WTC11 (cell line): ENCODE data around the gene IGFBP4. TPM values are rescaled to one million over a fixed set of nuclear protein-coding genes. Genes with fewer than 3 reads are reported as not detected.

Experiments used
- ATAC-seq: fragments of 200-7000 bp; cut with Tn5 transposase; 2 replicates; pipeline ENCODE4 v1.10.0; 2021; ENCODE audit warnings: mild to moderate bottlenecking, moderate library complexity
- CTCF ChIA-PET: fragments of 300-600 bp; sonication (Branson Sonifier 250); formaldehyde crosslinking; loops from one replicate; lab custom pipeline; 2021; ENCODE audit warnings: antibody characterized with exemption; lab: Charles Lee
- POLR2A ChIA-PET: fragments of 350-600 bp; sonication (Branson Sonifier 250); formaldehyde crosslinking; loops from one replicate; lab custom pipeline; 2021; ENCODE audit warnings: antibody characterized with exemption; lab: Charles Lee
- DNase-seq: peaks from one replicate; pipeline ENCODE4 v3.0.0; 2021; ENCODE audit warnings: low spot score
- H3K27ac Mint-ChIP-seq: 2 replicates; pipeline ENCODE4 v1.8.0; 2021; ENCODE audit warnings: mixed read lengths
- H3K27me3 Mint-ChIP-seq: 2 replicates; pipeline ENCODE4 v1.8.0; 2021; ENCODE audit warnings: low read depth, mild to moderate bottlenecking, moderate library complexity, mixed read lengths
- H3K36me3 Mint-ChIP-seq: 2 replicates; pipeline ENCODE4 v1.8.0; 2021; ENCODE audit warnings: mixed read lengths
- H3K4me1 Mint-ChIP-seq: 2 replicates; pipeline ENCODE4 v1.8.0; 2022; ENCODE audit warnings: mixed read lengths
- H3K4me3 Mint-ChIP-seq: 2 replicates; pipeline ENCODE4 v1.8.0; 2021; ENCODE audit warnings: mild to moderate bottlenecking, moderate library complexity, mixed read lengths
- H3K9me3 Mint-ChIP-seq: 2 replicates; pipeline ENCODE4 v1.8.0; 2021; ENCODE audit warnings: mixed read lengths
- AR ChIP-seq: fragments of 250-450 bp; sonication (Bioruptor Pico); IDR thresholded peaks from 2 replicates; pipeline ENCODE4 v1.9.0; 2021; ENCODE audit warnings: mild to moderate bottlenecking
- ATF2 ChIP-seq: sonication (generic); formaldehyde crosslinking; IDR thresholded peaks from 2 replicates; pipeline ENCODE4 v1.8.1; 2022; ENCODE audit warnings: low read depth, missing genetic modification reagents, borderline replicate concordance
- CTCF ChIP-seq: fragments of 200-600 bp; IDR thresholded peaks from 2 replicates; pipeline ENCODE4 v1.8.0; 2022; ENCODE audit warnings: antibody characterized with exemption
- E2F1 ChIP-seq: sonication (generic); formaldehyde crosslinking; IDR thresholded peaks from 2 replicates; pipeline ENCODE4 v1.8.0; 2022; ENCODE audit warnings: mild to moderate bottlenecking, missing genetic modification reagents
- FOXK1 ChIP-seq: sonication (generic); formaldehyde crosslinking; IDR thresholded peaks from 2 replicates; pipeline ENCODE4 v1.8.0; 2022; ENCODE audit warnings: mild to moderate bottlenecking, moderate library complexity, missing genetic modification reagents
- HMGXB4 ChIP-seq: sonication (generic); formaldehyde crosslinking; IDR thresholded peaks from 2 replicates; pipeline ENCODE4 v1.8.1; 2023; ENCODE audit warnings: mild to moderate bottlenecking, moderate library complexity, missing genetic modification reagents
- JUN ChIP-seq: sonication (generic); formaldehyde crosslinking; IDR thresholded peaks from 2 replicates; pipeline ENCODE4 v1.8.0; 2023; ENCODE audit warnings: mild to moderate bottlenecking, missing genetic modification reagents
- MYBL2 ChIP-seq: sonication (generic); formaldehyde crosslinking; IDR thresholded peaks from 2 replicates; pipeline ENCODE4 v1.8.1; 2023; ENCODE audit warnings: mild to moderate bottlenecking, moderate library complexity, missing genetic modification reagents
- OVOL2 ChIP-seq: fragments of 250-450 bp; sonication (Bioruptor Pico); IDR thresholded peaks from 2 replicates; pipeline ENCODE4 v1.9.0; 2021; ENCODE audit warnings: mild to moderate bottlenecking, borderline replicate concordance
- PREB ChIP-seq: sonication (generic); formaldehyde crosslinking; IDR thresholded peaks from 2 replicates; pipeline ENCODE4 v1.8.1; 2022; ENCODE audit warnings: mild to moderate bottlenecking, missing genetic modification reagents, moderate library complexity, borderline replicate concordance
- USF2 ChIP-seq: sonication (generic); formaldehyde crosslinking; IDR thresholded peaks from 2 replicates; pipeline ENCODE4 v1.8.1; 2023; ENCODE audit warnings: mild to moderate bottlenecking, missing genetic modification reagents, moderate library complexity
- ZNF121 ChIP-seq: sonication (generic); formaldehyde crosslinking; IDR thresholded peaks from 2 replicates; pipeline ENCODE4 v1.8.0; 2023; ENCODE audit warnings: missing genetic modification reagents
- ZNF232 ChIP-seq: sonication (generic); formaldehyde crosslinking; IDR thresholded peaks from 2 replicates; pipeline ENCODE4 v1.8.0; 2022; ENCODE audit warnings: mild to moderate bottlenecking, missing genetic modification reagents
- ZNF423 ChIP-seq: fragments of 250-450 bp; sonication (Bioruptor Pico); IDR thresholded peaks from 2 replicates; pipeline ENCODE4 v2.1.2; 2022; ENCODE audit warnings: mild to moderate bottlenecking, moderate library complexity
- ZNF512 ChIP-seq: sonication (generic); formaldehyde crosslinking; IDR thresholded peaks from 2 replicates; pipeline ENCODE4 v1.8.1; 2022; ENCODE audit warnings: missing genetic modification reagents, borderline replicate concordance
- total RNA-seq: library from RNA; stranded (reverse); gene quantifications from 3 replicates; pipeline ENCODE4 v1.2.3, GENCODE V29; 2021

The IGFBP4 gene
- total RNA-seq, 1 experiment from 2014 or later = 172 TPM

GRCh38 chr17:40477796-40478195, 34.5 kb downstream of the IGFBP4 start:
- H3K9me3 Mint-ChIP-seq = peaks cover 7% of the 10 kb centered on the region
- H3K27ac Mint-ChIP-seq = no peak overlapping the region
- peaks cover 46% of the 10 kb centered on the region for H3K4me1 Mint-ChIP-seq
- TF ChIP-seq ZNF232 (no peak), JUN (CRISPR knock-in tag) (no peak), PREB (CRISPR knock-in tag) (no peak), ZNF423 (CRISPR knock-in tag) (no peak), USF2 (CRISPR knock-in tag) (no peak), HMGXB4 (CRISPR knock-in tag) (no peak), E2F1 (CRISPR knock-in tag) (no peak), FOXK1 (no peak), ATF2 (CRISPR knock-in tag) (no peak), AR (CRISPR knock-in tag) (no peak), ZNF121 (CRISPR knock-in tag) (no peak), OVOL2 (CRISPR knock-in tag) (no peak), ZNF512 (CRISPR knock-in tag) (no peak), CTCF (no peak), MYBL2 (CRISPR knock-in tag) (no peak)
- ChIA-PET POLR2A (no interaction called here), CTCF (interaction anchor here (0.5 to 10.1 kb wide), 8 partner anchors 10 to 58 kb away, joined by 3 to 293 read pairs (median 68); partner anchors contain the start of genes IGFBP4 and TOP2A)
- H3K36me3 Mint-ChIP-seq = peaks cover 7% of the 10 kb centered on the region
- ATAC-seq (no peak), DNase-seq (no peak)
- H3K27me3 Mint-ChIP-seq = peaks cover 1% of the 10 kb centered on the region
- H3K4me3 Mint-ChIP-seq = no peak overlapping the region
